GM21786 (cell line): ENCODE measurements around the gene HPSE2.
"Not testable (repeated sequence)": the region's sequence is repeated elsewhere in the genome, so short reads cannot be mapped to it uniquely, and the experiment has no call there.

Source experiments
- ATAC-seq: cut with Tn5 transposase; IDR thresholded peaks from one replicate; pipeline ENCODE4 v1.9.1; 2021; ENCODE audit not compliant: unreplicated experiment

The HPSE2 gene

GRCh38 chr10:98577578-98577977 is 658.1 kb downstream of the HPSE2 start:
- no peak for ATAC-seq

GRCh38 chr10:98577168-98577567 is 658.5 kb downstream of the HPSE2 start:
- no peak for ATAC-seq

- ATAC-seq, result no peak
Measured at GRCh38 chr10:98576096-98576495, 659.6 kb downstream of the HPSE2 start.

GRCh38 chr10:98572594-98572993 is 663.1 kb downstream of the HPSE2 start:
- ATAC-seq, result no peak

GRCh38 chr10:98570834-98571233 is 664.8 kb downstream of the HPSE2 start:
- ATAC-seq, result no peak

- ATAC-seq, result no peak
Measured at GRCh38 chr10:98569853-98570252, 665.8 kb downstream of the HPSE2 start.

GRCh38 chr10:98568551-98568950 is 667.1 kb downstream of the HPSE2 start:
- no peak for ATAC-seq

GRCh38 chr10:98567391-98568133 is 668.1 kb downstream of the HPSE2 start:
- no peak for ATAC-seq

- no peak for ATAC-seq
Measured at GRCh38 chr10:98563811-98564210, 671.8 kb downstream of the HPSE2 start.

GRCh38 chr10:98560565-98560964 is 675.1 kb downstream of the HPSE2 start:
- no peak for ATAC-seq

- ATAC-seq, result no peak
Measured at GRCh38 chr10:98556061-98556460, 679.6 kb downstream of the HPSE2 start.

GRCh38 chr10:98555021-98555619 is 680.5 kb downstream of the HPSE2 start:
- ATAC-seq, result no peak

GRCh38 chr10:98541561-98541960 is 694.1 kb downstream of the HPSE2 start:
- not testable (repeated sequence) for ATAC-seq

- no peak for ATAC-seq
Measured at GRCh38 chr10:98539578-98539977, 696.1 kb downstream of the HPSE2 start.

- no peak for ATAC-seq
Measured at GRCh38 chr10:98538472-98538871, 697.2 kb downstream of the HPSE2 start.

- no peak for ATAC-seq
Measured at GRCh38 chr10:98536551-98536950, 699.1 kb downstream of the HPSE2 start.

- ATAC-seq, result no peak
Measured at GRCh38 chr10:98533746-98534445, 701.8 kb downstream of the HPSE2 start.

GRCh38 chr10:98533241-98533640 is 702.4 kb downstream of the HPSE2 start:
- ATAC-seq, result no peak

GRCh38 chr10:98528805-98529183 is 706.9 kb downstream of the HPSE2 start:
- ATAC-seq, result no peak

- ATAC-seq, result no peak
Measured at GRCh38 chr10:98528166-98528804, 707.4 kb downstream of the HPSE2 start.

GRCh38 chr10:98525969-98526368 is 709.7 kb downstream of the HPSE2 start:
- ATAC-seq, result no peak

- ATAC-seq, result no peak
Measured at GRCh38 chr10:98524124-98524523, 711.5 kb downstream of the HPSE2 start.
